Upper lobe of right lung (tissue), 1 donor: ENCODE data around the gene DNMT3B. TPM values are rescaled to one million over a fixed set of nuclear protein-coding genes. Genes with fewer than 3 reads are reported as not detected.

Experiments
- ATAC-seq: fragments of 200-7000 bp; cut with Tn5 transposase; one replicate; pipeline ENCODE4 v1.9.1; 2020; ENCODE audit warnings: mild to moderate bottlenecking, moderate library complexity
- DNase-seq: peaks from one replicate; pipeline ENCODE4 v3.0.0-alpha.2; 2020
- H3K27ac ChIP-seq: fragments of 200-600 bp; one replicate; pipeline ENCODE4 v1.8.0; 2022
- H3K27me3 ChIP-seq: fragments of 200-600 bp; one replicate; pipeline ENCODE4 v1.8.0; 2022; ENCODE audit warnings: mild to moderate bottlenecking
- H3K36me3 ChIP-seq: fragments of 200-600 bp; one replicate; pipeline ENCODE4 v1.8.0; 2022
- H3K4me1 ChIP-seq: fragments of 200-600 bp; one replicate; pipeline ENCODE4 v1.8.0; 2022
- H3K4me3 ChIP-seq: fragments of 200-600 bp; one replicate; pipeline ENCODE4 v1.8.0; 2022; ENCODE audit warnings: mild to moderate bottlenecking
- H3K9me3 ChIP-seq: fragments of 200-600 bp; one replicate; pipeline ENCODE4 v1.8.0; 2022
- CTCF ChIP-seq: fragments of 200-600 bp; IDR thresholded peaks from one replicate; pipeline ENCODE4 v1.8.0; 2022; ENCODE audit warnings: antibody characterized with exemption
- intact Hi-C: fragments of 100-400 bp; cut with DNase I; formaldehyde crosslinking; loops from one replicate; pipeline ENCODE4 v1.11.0; 2022
- total RNA-seq: library from RNA; stranded (reverse); fragmentation: NEBNext Ultra II Directional; extraction: Animal tissue kit (Norgen Biotek cat#: 25700); gene quantifications from one replicate; pipeline ENCODE4 v1.2.1, GENCODE V29; 2021
- donor health status: DM: no; HTN: yes; CAD: no; lungs with severe emphysema.

Gene DNMT3B
- total RNA-seq, 1 donor from 2014 or later, result 0.84 TPM

DNA sequence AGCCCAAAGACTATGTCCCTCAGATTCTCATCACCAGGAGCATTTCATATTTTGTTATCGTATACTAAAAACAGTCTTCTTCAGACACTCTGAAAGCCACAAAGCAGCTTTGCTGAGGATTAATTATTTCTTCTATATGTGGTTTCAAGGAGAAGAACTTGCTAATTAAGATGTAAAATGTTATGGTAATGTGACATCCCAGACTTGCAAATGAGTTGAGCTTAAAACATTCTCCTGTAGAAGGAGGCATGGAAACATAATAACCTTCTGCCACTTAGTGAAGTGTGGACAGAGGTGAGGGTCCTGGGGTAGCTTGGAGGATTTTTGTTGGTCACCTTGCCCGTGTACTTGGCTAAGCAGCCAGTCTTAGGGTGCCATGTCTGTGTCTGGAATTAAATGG lies 40.9 kb downstream of the DNMT3B start:
- H3K27ac ChIP-seq, result no peak overlapping the region
- DNase-seq (no peak), ATAC-seq (no peak)

GRCh38 chr20:32804022-32804715 lies 42.0 kb downstream of the DNMT3B start:
- H3K27ac ChIP-seq, result no peak overlapping the region
- H3K9me3 ChIP-seq, result no peaks in the 10 kb centered on the region
- H3K4me1 ChIP-seq, result no peaks in the 10 kb centered on the region
- no peak for ATAC-seq
- no peak for TF ChIP-seq CTCF
- DNase-seq, result no peak
- H3K4me3 ChIP-seq, result no peak overlapping the region
- no peaks in the 10 kb centered on the region for H3K27me3 ChIP-seq
- intact Hi-C loops, result no loop called here
- H3K36me3 ChIP-seq, result no peaks in the 10 kb centered on the region

More for the DNA sequence above, 40.9 kb downstream of the DNMT3B start:
- Histone ChIP-seq H3K4me3 (no peak overlapping the region), H3K27me3 (no peaks in the 10 kb centered on the region), H3K4me1 (no peaks in the 10 kb centered on the region), H3K36me3 (no peaks in the 10 kb centered on the region), H3K9me3 (no peaks in the 10 kb centered on the region)
- TF ChIP-seq CTCF, result no peak
- intact Hi-C loops, result no loop called here

DNA sequence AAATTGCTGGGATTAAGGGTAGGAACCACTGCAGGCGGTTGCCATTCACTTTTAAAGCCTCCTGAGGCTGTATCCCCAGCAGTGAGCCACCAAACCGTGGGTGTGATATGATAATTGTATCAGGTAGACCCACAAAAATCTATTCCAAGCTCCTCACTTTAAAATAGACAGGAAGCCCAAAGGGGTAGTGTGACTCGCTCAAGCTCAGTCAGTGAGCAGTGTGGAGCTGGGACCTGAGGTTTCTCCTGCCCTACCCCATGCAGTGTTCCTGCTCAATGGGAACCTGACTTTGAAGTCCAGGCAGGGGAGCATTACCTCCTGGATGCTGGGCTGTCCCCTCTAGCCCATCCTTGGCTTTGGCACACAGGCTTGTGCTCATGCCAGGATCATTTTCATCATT lies 42.6 kb downstream of the DNMT3B start:
- intact Hi-C loops, result no loop called here

GRCh38 chr20:32805721-32806120 lies 43.5 kb downstream of the DNMT3B start:
- ATAC-seq, result no peak
- no peaks in the 10 kb centered on the region for H3K27me3 ChIP-seq
- H3K9me3 ChIP-seq, result no peaks in the 10 kb centered on the region
- intact Hi-C loops, result no loop called here
- no peak for DNase-seq
- H3K36me3 ChIP-seq, result no peaks in the 10 kb centered on the region
- no peak overlapping the region for H3K4me3 ChIP-seq
- TF ChIP-seq CTCF, result no peak
- H3K4me1 ChIP-seq, result no peaks in the 10 kb centered on the region
- no peak overlapping the region for H3K27ac ChIP-seq

More for the DNA sequence above, 42.6 kb downstream of the DNMT3B start:
- ATAC-seq (no peak), DNase-seq (no peak)
- Histone ChIP-seq H3K36me3 (no peaks in the 10 kb centered on the region), H3K27ac (no peak overlapping the region), H3K27me3 (no peaks in the 10 kb centered on the region), H3K4me1 (no peaks in the 10 kb centered on the region), H3K9me3 (no peaks in the 10 kb centered on the region), H3K4me3 (no peak overlapping the region)
- TF ChIP-seq CTCF, result no peak

GRCh38 chr20:32806356-32806755 lies 44.2 kb downstream of the DNMT3B start:
- Histone ChIP-seq H3K4me3 (no peak overlapping the region), H3K27ac (no peak overlapping the region), H3K27me3 (no peaks in the 10 kb centered on the region), H3K9me3 (no peaks in the 10 kb centered on the region), H3K4me1 (no peaks in the 10 kb centered on the region), H3K36me3 (no peaks in the 10 kb centered on the region)
- ATAC-seq (no peak), DNase-seq (no peak)
- intact Hi-C loops, result no loop called here
- TF ChIP-seq CTCF, result no peak

DNA sequence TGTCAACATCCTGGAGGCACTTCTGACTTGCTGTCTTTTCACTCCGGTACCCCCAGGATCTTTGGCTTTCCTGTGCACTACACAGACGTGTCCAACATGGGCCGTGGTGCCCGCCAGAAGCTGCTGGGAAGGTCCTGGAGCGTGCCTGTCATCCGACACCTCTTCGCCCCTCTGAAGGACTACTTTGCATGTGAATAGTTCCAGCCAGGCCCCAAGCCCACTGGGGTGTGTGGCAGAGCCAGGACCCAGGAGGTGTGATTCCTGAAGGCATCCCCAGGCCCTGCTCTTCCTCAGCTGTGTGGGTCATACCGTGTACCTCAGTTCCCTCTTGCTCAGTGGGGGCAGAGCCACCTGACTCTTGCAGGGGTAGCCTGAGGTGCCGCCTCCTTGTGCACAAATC lies 45.5 kb downstream of the DNMT3B start:
- no peak for TF ChIP-seq CTCF
- no peak overlapping the region for H3K4me3 ChIP-seq
- no peak for ATAC-seq
- H3K27me3 ChIP-seq, result no peaks in the 10 kb centered on the region
- no peaks in the 10 kb centered on the region for H3K9me3 ChIP-seq
- DNase-seq, result no peak
- no peaks in the 10 kb centered on the region for H3K4me1 ChIP-seq
- no peaks in the 10 kb centered on the region for H3K36me3 ChIP-seq
- intact Hi-C loops, result no loop called here
- no peak overlapping the region for H3K27ac ChIP-seq
